Measurements from ENCODE around the gene EFNA5.

Gene EFNA5

DNA sequence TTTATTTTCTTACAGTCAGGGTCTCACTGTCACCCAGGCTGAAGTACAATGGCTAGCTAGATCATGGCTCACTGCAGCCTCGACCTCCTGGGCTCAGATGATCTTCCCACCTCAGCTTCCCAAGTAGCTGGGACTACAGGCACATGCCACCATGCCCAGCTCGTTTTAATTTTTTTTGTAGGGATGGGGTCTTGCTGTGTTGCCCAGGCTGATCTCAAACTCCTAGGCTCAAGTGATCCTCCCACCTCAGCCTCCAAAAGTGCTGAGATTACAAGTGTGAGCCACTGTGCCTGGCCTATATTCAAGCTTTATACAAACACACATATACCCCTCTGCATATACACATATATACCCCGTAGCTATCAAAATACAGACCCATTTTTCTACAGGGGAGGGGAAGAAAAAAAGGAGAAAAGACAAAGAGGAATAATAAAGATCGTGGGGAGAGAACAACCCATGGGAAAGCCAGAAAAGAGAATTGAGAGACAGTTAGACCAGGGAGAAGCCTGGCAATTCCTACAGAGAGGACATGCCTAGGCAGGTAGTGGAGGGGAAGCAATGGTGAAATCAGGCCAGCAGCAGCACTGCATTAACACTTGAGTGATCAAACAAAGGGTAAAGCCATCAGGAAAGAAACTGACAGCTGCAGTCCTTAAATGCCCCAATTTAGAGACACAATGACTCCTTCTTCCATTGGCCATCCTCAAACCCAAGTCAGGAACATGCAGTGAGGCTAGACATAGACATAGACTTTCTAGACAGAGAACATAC, 102.7 kb downstream of the EFNA5 start:
- DNase-seq: no peak

DNA sequence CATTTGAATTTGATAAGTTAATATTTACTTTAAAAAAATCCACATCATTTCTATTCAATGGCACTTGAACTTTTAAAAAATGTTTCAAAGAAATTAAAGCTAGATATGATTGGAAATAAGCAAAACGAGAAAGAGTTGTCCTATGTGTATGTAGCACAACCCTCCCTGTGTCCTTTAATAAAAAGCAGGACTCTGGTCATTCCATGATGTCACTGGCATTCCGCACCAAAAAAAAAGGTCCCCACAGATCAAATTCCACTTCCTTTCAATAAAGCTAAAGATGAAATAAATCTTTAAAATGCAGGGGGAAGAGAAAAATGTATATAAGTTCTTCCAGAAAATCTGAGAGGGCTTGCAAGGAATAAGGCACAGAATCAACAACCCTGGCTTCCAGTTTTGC, 103.8 kb downstream of the EFNA5 start:
- DNase-seq: no peak

DNA sequence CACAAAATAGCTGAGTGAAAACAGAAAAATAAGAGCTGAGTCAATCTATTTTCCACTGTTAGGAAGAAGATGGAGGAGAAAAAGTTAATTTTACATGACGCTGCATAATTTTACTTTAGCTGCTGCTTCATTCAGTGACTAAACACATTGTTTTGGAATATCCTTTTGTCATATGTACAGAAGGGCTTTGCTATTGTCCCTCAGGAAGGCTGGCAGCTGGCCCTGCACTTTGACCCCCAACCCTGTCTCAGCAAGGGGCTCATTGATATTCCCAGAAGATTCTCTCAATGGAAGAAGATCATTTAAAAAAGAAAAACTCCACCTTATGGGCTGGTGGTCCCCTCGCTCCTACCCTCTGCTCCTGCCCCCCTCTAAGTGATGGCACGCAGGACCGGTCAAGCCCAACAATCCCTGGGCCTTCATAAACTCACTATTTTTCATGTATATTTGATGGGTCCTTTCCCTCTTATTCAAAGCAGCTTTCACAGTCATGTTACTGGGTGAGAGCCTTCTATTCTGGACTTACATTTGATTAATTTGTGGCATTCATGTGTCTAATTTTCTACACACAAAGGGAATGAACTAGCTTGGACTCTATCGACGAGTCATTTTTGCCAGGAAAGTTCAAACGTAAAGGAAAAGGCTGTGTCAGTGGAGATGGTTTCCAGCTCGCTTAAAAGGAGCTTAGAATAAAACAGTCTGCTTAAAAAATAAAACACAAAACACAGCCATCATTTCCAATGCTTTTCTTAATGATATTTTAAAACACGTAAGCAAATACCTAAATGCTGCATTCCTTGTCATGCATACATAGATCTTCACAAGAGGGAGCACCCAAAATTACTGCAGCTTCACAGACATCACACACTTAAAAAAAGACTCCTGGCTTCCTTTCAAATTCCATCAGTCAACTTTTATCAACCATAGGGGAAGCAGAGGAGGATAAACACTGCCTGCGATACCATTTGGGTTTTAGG, 104.7 kb downstream of the EFNA5 start:
- no peak for DNase-seq

DNA sequence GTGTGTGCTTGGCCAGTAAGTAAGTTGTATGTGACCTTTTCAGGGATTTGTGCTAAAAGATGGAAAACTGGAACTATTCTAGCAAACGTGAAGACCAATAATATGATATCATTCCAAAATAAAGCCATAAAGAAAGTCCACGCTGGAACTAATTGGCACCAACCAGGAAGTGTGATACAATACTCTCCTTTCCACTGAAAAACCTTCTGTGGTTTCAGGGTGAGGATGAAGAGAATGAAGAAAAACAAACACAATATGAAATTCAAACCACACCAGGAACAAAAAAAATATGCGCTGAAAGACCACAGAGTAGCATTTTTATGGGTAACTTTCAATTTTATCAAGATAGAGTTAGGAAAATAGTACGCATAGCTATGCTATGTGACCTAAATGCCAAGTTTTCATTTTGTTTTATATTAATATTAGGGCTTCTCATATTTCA, 105.8 kb downstream of the EFNA5 start:
- DNase-seq: no peak

DNA sequence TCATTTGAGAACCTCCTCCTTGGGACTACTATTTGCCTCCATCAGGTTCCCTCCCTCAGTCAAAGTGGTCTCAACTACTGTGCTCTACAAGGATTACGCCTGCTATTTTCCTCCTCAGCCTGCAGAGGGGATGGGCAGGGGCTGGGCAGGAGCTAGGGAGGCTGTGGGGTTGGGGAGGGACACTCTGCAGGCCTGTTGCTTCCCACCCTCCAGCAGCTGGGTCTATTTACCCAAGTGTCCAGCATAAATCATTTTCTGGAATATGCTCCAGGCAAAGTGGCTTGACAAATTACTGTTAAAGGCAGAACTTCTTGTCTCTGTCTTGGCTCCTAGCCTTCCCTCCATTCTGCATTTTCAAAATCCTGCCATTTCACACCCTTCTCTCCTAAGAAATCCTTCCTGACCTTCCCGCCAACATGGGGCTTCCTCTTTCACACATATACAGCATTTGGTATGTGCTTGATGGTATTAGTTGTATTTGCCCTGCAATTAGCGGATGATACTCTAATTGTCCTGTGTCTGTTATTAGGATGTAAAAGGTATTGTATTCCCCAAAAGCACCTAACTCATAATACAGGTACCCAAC, 106.7 kb downstream of the EFNA5 start:
- DNase-seq: no peak

DNA sequence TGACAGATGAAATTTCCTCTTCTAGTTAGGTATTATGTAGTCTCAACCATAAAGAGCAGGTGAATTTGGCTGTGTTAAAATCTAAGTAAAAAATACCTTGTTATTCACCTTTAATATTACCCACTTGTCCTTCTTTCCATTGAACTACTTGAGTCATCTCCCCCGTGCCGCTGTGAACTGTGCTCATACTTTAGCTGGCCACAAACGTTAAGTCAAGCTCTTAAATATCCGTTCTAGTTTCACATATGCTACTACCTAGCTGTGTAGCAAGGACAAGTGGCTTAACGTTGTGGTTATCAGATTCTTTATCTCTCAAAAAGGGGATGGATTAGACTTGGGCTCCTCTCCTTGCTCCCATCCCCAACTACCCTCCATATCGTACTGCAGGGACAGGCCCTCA, 110.4 kb downstream of the EFNA5 start:
- DNase-seq: no peak

DNA sequence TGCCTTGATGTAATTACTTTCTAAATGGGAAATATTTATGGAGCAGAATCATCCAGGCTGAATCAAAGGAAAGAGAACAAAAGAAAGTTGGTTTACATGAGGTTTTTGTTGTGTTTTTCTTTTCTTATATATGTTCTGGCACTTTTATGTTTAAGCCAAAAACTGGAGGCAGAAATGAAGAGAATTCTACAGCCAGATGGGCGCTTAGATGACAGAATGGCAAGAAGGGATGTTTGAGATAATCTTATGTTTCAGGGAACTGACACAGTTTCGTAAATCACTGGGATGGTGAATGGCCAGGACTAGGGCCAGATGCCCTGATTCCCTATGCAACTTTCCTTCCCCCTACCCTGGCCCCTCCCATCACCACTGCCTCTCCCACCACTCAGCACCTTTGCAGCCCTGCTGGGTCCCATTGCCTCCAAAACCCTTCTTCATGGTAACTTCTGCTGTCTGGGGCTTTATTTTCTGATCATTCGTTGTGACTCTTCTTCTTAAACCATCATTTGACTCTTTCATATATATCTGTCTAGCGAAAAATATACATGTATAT, 111.8 kb downstream of the EFNA5 start:
- no peak for DNase-seq

DNA sequence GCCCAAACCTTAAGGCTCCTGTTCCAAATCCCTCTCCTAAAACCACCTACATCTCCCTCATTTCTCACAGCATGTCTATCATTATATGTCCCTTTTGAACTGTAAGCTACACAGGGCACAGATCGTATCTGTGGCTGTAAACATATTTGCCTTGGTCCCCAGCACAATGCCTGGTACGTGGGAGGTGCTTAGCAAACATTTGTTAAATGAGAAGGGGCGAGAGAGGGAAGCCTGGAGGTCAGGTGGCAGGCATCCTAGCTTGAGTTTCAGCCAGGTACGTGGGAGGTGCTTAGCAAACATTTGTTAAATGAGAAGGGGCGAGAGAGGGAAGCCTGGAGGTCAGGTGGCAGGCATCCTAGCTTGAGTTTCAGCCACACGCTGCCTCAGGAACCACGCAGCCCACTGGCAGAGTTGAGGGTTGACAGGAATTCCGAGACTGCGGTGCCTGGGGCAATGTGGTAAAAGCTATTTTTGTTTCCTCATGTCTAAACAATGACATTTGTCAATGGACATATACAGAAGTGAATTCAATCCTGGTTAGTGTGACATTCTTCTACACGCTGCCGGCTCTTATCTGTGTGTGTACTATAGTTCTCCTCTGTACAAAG, 113.6 kb downstream of the EFNA5 start:
- DNase-seq: no peak

DNA sequence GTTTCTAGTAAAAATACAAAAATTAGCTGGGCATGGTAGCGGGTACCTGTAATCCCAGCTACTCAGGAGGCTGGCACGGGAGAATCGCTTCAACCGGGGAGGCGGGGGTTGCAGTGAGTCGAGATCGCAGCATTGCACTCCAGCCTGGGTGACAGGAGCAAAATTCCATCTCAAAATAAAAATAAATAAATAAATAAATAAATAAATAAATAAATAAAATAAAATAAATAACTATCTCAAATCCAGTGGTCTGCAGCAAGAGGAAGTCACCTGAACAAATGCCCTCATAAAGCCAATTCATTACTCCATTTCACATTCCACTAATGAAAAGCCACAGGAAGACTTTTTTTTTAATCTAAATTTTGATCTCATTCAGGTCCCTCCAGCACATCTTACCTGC, 114.2 kb downstream of the EFNA5 start:
- DNase-seq: no peak

DNA sequence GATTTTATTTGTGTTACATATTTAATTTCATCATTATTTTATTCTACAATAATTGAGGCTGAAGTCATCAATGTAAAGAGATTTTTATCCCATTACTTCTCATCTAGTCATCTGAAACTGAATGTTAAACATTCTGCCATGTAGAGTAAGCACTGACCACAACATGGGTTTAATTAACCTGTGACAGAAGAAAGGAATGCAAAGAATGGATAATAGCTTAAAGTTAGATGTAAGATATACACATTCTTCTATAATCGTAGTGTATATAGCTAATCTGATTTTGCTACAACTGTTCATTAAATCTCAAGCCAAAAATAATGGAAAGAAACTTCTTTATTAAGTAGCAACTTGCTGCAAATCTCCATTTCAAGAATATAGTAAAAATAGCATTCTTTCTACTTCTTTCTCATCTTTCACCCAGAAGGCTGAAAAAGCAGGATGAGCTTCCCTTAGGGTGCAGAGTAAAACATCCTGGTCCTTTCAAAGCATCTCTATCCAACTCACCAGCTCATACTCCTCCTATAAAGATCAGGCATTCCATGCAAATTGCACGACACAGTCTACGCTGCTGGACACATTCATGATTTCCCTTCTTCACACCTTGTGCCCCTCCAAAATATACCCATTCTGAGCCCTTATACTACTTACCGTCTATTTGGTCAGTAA, 115.2 kb downstream of the EFNA5 start:
- DNase-seq: no peak

DNA sequence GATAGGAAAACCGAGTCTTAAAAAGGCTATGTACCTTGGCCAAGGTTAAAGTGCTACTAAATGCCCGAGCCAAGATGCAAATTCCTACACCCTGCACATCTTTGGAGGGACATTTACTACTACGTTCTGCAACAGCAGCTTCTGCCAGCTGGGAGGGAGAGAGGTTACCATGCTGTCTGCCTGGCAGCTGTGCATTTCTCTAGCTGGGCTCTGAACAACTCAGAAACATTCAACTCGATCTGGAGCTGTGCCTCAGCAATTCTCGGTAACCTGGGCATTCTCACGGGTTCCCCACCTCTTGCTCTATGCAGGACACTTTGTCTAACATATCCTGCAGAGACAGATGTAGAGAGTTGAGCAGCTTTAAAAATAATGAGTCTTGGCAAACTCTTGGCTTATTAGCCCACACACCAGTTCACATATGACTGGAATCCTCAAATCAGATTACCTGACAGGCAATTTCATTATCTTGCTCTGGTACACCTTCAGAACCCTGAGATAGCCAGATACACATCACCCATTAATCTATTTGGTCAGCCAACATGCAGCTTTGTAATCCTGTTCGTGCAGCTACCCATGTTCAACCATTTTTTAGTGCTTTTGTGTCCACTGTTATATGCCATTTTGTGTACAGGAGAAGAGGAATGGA, 115.8 kb downstream of the EFNA5 start:
- DNase-seq: no peak

DNA sequence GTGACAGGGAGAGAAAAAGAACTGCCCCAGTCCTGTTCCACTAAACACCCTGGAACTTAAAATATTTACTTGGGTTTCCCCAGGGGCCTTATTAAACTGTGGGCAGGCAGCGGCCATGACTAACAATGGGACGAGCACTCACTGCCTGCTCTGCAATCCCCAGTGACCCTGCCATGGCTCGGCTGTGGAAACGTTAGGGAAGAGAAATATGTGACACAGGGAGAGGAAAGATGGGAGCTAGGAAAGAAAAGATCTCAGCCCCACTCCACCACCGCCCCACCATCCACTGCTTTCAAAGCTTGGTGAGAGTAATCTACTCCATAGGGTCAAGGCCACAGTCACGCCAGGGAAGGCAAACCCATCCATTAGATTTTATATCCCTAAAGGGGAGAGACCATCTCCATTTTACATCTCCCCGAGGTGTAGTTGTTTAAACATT, 117.6 kb downstream of the EFNA5 start:
- no peak for DNase-seq

DNA sequence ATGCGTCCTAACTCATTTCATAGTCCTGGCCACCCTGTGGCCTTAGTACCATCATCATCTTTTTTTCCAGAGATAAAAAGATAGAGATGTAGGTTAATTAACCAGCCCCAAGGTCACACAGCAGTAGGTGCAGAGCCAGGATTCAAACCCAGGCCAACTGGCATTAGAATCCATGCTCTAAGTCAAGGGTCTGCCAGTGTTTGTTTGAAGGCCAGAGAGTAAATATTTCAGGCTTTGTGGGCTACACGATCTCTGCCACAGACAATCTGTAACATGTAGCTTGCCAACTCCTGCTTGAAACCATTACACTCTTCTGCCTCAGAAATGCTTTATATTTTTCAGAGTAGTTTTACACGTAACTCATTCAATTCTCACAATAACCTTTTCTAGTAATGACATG, 119.6 kb downstream of the EFNA5 start:
- DNase-seq: no peak

DNA sequence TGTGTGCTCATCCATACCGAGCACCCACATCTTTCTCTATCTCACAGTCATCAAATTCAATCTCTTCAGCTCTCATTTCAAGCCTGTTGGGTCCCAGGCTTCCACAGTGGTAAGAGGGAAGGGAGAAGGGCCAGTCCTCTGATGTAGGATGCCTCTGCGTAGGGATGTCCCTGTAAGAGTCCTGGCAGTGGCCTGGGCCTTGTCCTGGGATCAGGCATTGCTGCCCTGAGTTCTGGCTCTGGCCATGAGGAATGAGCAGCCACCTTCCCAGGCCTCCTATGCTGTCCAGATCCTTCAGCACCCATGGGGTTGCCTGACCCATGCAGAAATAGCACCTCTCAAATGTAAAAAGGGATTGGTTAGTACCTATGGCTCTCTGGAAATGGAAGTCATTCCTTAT, 121.2 kb downstream of the EFNA5 start:
- DNase-seq: no peak

DNA sequence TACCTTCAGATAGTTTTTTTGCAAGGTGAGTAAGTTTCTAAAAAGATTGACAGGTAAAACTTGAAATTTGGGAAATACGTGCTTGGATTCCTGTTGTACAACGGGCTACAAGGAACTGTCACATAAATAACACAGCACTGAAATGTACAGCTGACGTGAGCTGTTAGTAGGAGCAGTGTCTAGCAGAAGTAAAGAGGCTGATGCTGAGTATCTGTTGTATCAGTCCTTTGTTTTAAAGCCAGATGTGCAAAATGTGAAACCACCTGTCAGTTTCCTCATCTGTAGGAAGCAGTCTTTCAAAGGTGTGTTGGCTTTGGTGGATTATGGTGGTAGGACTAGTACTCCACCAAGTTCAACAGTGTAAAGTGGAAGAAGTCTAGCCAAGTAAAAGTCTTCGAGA, 122.3 kb downstream of the EFNA5 start:
- DNase-seq: no peak

DNA sequence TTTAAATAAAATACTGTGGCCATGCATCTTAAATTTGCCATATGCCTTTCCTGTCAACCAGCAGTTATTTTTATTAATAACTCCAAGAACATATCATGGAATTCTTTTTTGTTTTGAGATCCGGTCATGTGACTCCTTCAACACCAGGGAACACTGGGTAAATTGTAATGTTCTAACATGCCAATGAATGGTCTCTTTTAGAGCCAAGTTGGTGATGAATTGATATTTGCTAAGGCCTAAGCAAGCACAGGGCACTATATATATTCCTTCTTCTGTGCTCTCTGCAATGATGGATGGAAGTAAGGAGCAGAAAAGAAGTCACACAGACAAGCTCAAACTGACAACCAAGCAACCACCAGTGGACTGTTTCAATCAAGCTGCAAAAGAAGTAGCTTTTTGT, 124.0 kb downstream of the EFNA5 start:
- DNase-seq: no peak

DNA sequence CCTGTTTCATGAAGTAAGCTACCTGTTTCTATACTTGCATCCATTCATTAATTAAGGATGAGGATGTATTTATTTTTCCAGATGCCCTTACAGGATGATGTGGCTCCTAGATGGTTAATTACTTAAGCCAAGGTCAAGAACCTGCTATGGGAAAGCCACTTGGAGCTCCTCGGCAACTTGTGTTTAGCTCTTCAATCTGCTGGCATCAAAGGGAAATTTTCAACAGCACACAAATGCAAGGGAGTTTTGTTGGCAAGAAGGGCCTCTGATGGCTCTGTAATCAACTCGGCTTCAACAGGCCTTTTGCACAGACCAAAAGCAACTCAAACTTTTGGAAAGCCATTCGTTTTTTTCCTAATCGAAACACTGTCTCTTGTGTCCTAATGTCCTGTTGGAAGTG, 125.3 kb downstream of the EFNA5 start:
- no peak for DNase-seq

DNA sequence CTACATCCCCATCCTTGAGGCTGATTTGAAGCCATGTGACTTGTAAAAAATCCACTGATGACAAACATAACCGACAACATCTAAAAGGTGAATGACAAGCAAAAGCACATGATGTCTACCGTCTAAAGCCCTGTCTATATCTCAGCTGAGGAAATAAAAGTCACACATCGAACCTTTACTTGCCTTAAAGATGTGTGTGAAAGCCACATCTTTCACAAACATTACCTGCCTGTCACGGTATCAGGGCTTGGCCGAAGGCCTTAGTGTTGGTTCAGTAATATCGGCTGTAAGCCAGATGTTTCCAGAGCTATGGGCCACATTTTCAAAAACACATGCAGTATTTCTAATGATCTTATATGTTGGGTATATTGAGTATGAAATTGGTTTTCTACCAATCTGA, 125.8 kb downstream of the EFNA5 start:
- DNase-seq: no peak

DNA sequence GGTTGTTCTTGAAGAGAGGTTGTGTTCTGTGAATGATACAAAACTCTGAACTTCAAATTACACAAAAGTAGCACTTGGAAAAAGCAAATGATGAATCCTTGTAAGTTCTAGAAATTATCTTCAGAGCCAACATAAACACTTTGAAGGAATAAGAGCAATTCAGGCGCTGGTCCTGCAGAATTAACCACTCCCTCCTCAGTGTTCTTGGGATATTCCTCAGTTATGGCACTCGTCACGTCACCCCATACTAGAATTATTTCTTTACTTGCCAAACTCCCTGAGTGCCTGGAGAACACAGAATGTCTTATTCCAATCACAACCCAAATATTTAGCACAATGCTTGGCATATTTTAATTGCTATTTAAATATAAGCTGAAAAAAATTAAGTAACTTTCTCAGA, 126.3 kb downstream of the EFNA5 start:
- no peak for DNase-seq

DNA sequence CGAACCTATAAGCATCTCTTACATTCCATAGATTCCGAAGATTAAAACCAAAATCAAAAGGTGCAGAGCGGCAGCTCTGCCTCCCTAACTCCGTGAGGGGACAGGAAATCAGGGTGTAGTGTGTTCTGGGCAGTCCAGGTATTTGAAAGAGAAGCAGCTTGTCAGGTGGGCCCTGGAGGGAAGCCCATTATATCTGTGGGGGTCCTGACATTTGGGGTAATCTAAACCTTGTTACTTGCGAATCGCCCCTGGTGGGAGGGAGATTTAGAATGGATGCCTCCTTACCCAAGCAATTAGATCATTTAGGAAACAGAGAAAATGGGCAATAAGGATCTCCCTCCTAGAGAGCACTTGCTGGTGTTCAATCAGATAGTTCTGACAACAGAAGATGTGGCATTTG, 126.9 kb downstream of the EFNA5 start:
- DNase-seq: no peak

DNA sequence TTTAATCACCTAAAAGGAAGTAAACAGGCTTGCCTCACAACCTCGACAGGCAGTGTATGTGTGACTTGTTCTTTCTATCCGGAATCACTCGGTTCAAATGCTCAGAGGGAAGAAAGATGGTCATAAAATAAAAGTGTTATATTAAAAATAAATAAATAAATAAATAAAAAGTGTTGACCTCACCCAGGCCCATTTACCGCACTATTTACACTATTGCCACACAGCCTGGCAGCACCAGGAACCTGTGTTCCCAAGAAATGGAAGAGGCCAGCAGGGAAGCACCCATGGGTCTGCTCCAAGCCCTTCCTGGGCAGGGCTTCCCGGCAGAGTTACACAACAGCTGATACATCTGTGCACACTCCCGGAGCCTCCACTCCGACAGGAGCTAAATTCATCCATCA, 127.9 kb downstream of the EFNA5 start:
- no peak for DNase-seq

DNA sequence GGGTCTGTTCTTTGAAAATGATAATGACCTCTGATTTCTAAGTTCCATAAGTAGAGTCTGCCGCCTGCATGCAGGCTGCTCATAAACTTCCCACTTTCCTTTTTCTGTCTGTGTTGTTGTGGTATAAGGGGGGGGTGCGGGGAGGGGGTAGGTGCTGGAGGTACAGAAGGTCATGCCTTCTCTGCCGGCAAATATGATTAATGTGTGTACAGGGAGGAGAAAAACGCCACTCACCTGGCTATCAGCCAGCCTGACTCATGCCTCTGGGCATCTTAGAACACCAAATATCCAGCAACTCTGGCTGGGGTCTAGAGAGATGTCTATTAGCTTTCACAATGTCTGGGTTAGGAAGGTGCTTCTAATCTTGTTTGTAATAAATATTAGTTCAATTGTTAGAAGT, 128.3 kb downstream of the EFNA5 start:
- no peak for DNase-seq

All from effector CD8-positive, alpha-beta T cell (primary cell).